ENCODE results near the gene PALM.
"Not testable (repeated sequence)": the region's sequence is repeated elsewhere in the genome, so short reads cannot be mapped to it uniquely, and the experiment has no call there.

PALM gene

GRCh38 chr19:709196-709964 lies 645 bp downstream of the PALM start:
- DNase-seq = no peak

- no peak for DNase-seq
Observed at GRCh38 chr19:709965-710571, 1.3 kb downstream of the PALM start.

GRCh38 chr19:710767-711166 lies 2.0 kb downstream of the PALM start:
- no peak for DNase-seq

GRCh38 chr19:711254-711653 lies 2.5 kb downstream of the PALM start:
- DNase-seq = no peak

GRCh38 chr19:715347-715746 lies 6.6 kb downstream of the PALM start:
- DNase-seq = no peak

- DNase-seq = no peak
Observed at GRCh38 chr19:718251-718951, 9.7 kb downstream of the PALM start.

GRCh38 chr19:718991-719512 lies 10.3 kb downstream of the PALM start:
- DNase-seq = no peak

GRCh38 chr19:719636-720344 lies 11.1 kb downstream of the PALM start:
- no peak for DNase-seq

- DNase-seq = no peak
Observed at GRCh38 chr19:720345-721160, 11.8 kb downstream of the PALM start.

GRCh38 chr19:722553-723101 lies 13.9 kb downstream of the PALM start:
- peak; percentile 18 for DNase-seq

- DNase-seq = no peak
Observed at GRCh38 chr19:723247-723646, 14.5 kb downstream of the PALM start.

- DNase-seq = no peak
Observed at GRCh38 chr19:723714-724113, 15.0 kb downstream of the PALM start.

GRCh38 chr19:725461-726089 lies 16.8 kb downstream of the PALM start:
- no peak for DNase-seq

- DNase-seq = no peak
Observed at GRCh38 chr19:726993-727956, 18.5 kb downstream of the PALM start.

- DNase-seq = no peak
Observed at GRCh38 chr19:728011-728410, 19.3 kb downstream of the PALM start.

- not testable (repeated sequence) for DNase-seq
Observed at GRCh38 chr19:729564-729963, 20.8 kb downstream of the PALM start.

GRCh38 chr19:729965-730668 lies 21.4 kb downstream of the PALM start:
- no peak for DNase-seq

- no peak for DNase-seq
Observed at GRCh38 chr19:731000-731399, 22.3 kb downstream of the PALM start.
